ENCODE measurements around the gene S1PR4.

GRCh38 chr19:3129112-3129511 is 49.5 kb upstream of the S1PR4 start:
- peak; percentile 46 for TF ChIP-seq CTCF (IDR thresholded peaks at IDR 0.05; ENCODE audit: low read depth, low read length, poor library complexity, severe bottlenecking)
- no peak for TF ChIP-seq EZH2phosphoT487 (IDR thresholded peaks at IDR 0.05; ENCODE audit: borderline replicate concordance, low read length)

All from DOHH2 (cell line).